Mesothelial cell of epicardium (in vitro differentiated cells): ENCODE measurements around the gene XRCC6. TPM values are rescaled to one million over a fixed set of nuclear protein-coding genes. Genes with fewer than 3 reads are reported as not detected.
"Not testable (repeated sequence)": the region's sequence is repeated elsewhere in the genome, so short reads cannot be mapped to it uniquely, and the experiment has no call there.

Source experiments
- DNase-seq, 2 experiments: peaks; one replicate each; pipeline ENCODE4 v3.0.0; 2021; ENCODE audit warnings: low spot score in 2 of 2; ENCODE audit not compliant: unreplicated experiment in 2 of 2
- H3K27ac Mint-ChIP-seq: 2 replicates; pipeline ENCODE4 v1.8.0; 2021; ENCODE audit warnings: mixed read lengths
- H3K27me3 Mint-ChIP-seq: 2 replicates; pipeline ENCODE4 v1.8.0; 2021; ENCODE audit warnings: low read depth, mixed read lengths
- H3K36me3 Mint-ChIP-seq: 2 replicates; pipeline ENCODE4 v1.8.0; 2021; ENCODE audit warnings: mixed read lengths
- H3K4me1 Mint-ChIP-seq: 2 replicates; pipeline ENCODE4 v1.8.0; 2021; ENCODE audit warnings: mixed read lengths
- H3K4me3 Mint-ChIP-seq: 2 replicates; pipeline ENCODE4 v1.8.0; 2021; ENCODE audit warnings: mild to moderate bottlenecking, moderate library complexity, mixed read lengths
- H3K9me3 Mint-ChIP-seq: 2 replicates; pipeline ENCODE4 v1.8.0; 2021; ENCODE audit warnings: mixed read lengths
- total RNA-seq: library from RNA; stranded (reverse); gene quantifications from 3 replicates; pipeline ENCODE4 v1.2.1, GENCODE V29; 2021
- TF ChIP-seq, protein P1 (sequence below): fragments of 200-600 bp; sonication (generic); IDR thresholded peaks from one replicate; pipeline ENCODE4 v1.5.0; 2021; ENCODE audit warnings: antibody characterized with exemption; ENCODE audit not compliant: unreplicated experiment

XRCC6 gene
- total RNA-seq, 1 donor from 2014 or later = 221 TPM

DNA sequence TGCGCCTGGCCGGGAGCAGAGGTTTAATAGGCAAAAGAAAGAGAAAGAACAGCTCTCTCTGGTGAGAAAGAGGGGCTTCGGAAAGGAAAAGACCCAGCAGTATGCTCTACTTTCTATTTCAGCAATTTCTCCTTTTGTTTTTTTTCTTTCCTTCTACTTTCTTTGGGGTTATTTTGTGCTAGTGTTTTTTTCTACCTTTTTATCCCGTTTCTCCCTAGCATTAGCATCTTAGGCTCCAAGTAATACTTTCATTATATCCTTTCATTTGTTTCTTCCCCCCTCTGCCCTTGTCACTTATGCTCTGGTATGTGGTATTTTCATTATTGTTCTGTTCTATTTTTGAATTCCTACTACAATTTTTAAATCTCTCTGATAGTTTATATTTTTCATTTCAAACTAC lies 63.1 kb downstream of the XRCC6 start:
- H3K27me3 Mint-ChIP-seq = no peaks in the 10 kb centered on the region
- no peaks in the 10 kb centered on the region for H3K9me3 Mint-ChIP-seq
- no peak overlapping the region for H3K4me3 Mint-ChIP-seq
- H3K27ac Mint-ChIP-seq = no peak overlapping the region
- DNase-seq = no peak
- TF ChIP-seq, protein P1, sequence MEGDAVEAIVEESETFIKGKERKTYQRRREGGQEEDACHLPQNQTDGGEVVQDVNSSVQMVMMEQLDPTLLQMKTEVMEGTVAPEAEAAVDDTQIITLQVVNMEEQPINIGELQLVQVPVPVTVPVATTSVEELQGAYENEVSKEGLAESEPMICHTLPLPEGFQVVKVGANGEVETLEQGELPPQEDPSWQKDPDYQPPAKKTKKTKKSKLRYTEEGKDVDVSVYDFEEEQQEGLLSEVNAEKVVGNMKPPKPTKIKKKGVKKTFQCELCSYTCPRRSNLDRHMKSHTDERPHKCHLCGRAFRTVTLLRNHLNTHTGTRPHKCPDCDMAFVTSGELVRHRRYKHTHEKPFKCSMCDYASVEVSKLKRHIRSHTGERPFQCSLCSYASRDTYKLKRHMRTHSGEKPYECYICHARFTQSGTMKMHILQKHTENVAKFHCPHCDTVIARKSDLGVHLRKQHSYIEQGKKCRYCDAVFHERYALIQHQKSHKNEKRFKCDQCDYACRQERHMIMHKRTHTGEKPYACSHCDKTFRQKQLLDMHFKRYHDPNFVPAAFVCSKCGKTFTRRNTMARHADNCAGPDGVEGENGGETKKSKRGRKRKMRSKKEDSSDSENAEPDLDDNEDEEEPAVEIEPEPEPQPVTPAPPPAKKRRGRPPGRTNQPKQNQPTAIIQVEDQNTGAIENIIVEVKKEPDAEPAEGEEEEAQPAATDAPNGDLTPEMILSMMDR = no peak
- peaks cover 6% of the 10 kb centered on the region for H3K36me3 Mint-ChIP-seq
- H3K4me1 Mint-ChIP-seq = peaks cover 19% of the 10 kb centered on the region

DNA sequence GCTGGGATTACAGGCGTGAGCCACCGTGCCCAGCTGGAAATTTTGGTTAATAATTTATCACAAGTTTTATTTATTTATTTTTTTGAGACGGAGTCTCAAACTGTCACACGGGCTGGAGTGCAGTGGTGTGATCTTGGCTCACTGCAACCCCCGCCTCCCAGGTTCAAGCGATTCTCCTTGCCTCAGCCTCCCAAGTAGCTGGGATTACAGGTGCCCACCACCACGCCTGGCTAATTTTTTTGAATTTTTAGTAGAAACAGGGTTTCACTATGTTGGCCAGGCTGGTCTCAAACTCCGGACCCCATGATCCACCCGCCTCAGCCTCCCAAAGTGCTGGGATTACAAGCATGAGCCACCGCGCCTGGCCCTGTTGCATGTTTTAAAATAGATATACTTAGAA lies 65.8 kb downstream of the XRCC6 start:
- not testable (repeated sequence) for DNase-seq, H3K36me3 Mint-ChIP-seq, H3K4me3 Mint-ChIP-seq, H3K9me3 Mint-ChIP-seq, H3K27ac Mint-ChIP-seq, H3K27me3 Mint-ChIP-seq
- H3K4me1 Mint-ChIP-seq = peaks cover 21% of the 10 kb centered on the region

DNA sequence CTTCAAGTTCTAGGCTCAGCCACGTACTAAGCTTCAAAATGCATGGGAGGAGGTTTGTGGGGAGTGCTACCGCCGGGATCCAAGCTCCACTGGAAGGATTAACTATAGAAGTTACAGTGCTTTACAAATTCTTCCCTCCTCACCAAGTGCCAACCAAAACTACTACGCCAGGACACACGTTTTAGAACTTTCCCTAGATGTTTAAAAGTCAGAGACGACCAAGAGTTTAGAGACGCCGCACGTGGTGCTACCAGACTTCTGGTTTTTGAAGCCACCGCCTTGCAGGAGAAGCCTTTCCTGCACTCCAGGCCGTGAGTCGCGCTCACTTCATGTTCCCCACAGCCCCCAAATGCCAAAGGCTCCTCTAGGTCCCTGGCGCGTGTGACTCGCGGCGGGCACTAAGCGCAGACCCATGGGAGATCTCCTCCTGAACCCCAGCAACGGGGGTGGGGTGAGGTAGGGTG lies 66.8 kb downstream of the XRCC6 start:
- H3K27me3 Mint-ChIP-seq = no peaks in the 10 kb centered on the region
- H3K9me3 Mint-ChIP-seq = no peaks in the 10 kb centered on the region
- no peaks in the 10 kb centered on the region for H3K36me3 Mint-ChIP-seq
- peak overlapping the region; percentile 99 for H3K27ac Mint-ChIP-seq
- DNase-seq = no peak
- TF ChIP-seq, protein P1 = no peak
- H3K4me3 Mint-ChIP-seq = peak overlapping the region; percentile 94
- H3K4me1 Mint-ChIP-seq = peaks cover 18% of the 10 kb centered on the region

DNA sequence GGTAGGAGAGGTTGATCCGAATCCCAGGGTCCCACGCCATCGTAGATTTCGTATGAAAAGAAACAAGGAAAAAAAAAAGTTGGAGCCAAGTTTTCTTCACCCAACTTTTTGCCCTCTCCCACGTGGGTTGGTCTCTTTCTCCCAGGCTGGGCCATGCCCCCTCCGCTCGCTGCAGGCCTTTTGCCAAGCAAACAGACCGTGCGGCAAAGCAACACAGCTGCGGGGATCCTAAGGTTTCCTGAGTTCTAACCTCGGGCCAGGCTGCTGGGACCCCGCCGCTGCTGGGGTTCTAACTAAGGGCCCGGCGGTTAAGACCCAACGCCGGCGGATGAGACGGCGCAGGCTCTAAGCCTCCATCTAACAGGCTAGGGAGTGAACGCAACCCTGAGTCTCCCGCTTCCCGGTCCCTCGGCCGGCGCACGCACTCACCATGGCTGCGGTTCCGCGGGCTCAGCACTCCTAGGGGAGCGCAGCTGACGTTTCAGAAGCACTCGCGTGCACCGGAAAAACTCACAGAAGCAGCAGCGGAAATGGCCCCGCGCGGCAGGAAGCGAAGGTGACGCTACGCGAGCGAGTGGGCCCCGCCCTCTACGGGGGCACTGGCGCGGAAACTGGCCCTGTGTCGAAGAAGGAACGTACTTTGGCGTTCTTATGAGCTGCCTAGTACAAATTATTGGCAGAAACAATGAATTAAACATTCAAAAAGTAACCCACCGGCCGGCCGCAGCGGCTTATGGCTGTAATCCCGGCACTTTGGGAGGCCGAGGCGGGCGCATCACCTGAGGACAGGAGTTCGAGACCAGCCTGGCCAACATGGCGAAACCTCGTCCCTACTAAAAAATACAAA lies 67.5 kb downstream of the XRCC6 start, which contains the start of gene SNU13:
TSS of gene SNU13 (minus strand) at position 503 of the 847 bp plus-strand sequence. CDS start at position 432, 71 bp downstream.
- H3K27me3 Mint-ChIP-seq = no peaks in the 10 kb centered on the region
- TF ChIP-seq, protein P1 = no peak
- peak; percentile 75 to 89 for DNase-seq
- H3K9me3 Mint-ChIP-seq = no peaks in the 10 kb centered on the region
- H3K36me3 Mint-ChIP-seq = no peaks in the 10 kb centered on the region
- H3K4me3 Mint-ChIP-seq = peak within 1 kb of the TSS; percentile 94
- H3K4me1 Mint-ChIP-seq = peaks cover 18% of the 10 kb centered on the region
- peak within 1 kb of the TSS; percentile 99 for H3K27ac Mint-ChIP-seq

DNA sequence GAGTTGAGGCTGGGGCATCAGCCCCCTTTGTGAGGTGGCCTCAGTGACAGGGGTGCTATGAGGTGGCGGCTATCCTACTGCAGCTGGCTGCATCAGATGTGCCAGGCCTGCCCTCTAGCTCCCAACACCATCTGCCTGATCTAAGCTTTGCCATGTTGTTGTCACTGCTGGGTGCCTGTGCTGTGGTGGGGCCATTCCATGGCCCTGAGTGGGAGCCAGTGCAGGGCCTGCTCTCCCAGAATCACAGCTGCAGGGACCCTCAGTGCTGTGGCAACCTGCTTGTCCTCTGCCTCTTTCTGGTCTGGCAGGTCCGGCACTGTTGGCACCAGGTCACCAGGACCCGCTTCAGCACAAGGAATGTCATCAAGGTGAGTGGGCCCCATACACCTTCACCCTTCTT lies 69.4 kb downstream of the XRCC6 start:
- no peak for DNase-seq
- Mint-ChIP-seq H3K27me3 (no peaks in the 10 kb centered on the region), H3K4me1 (peaks cover 18% of the 10 kb centered on the region), H3K36me3 (no peaks in the 10 kb centered on the region), H3K9me3 (no peaks in the 10 kb centered on the region), H3K4me3 (peak overlapping the region; percentile 94), H3K27ac (peak overlapping the region; percentile 82)
- TF ChIP-seq, protein P1 = no peak

DNA sequence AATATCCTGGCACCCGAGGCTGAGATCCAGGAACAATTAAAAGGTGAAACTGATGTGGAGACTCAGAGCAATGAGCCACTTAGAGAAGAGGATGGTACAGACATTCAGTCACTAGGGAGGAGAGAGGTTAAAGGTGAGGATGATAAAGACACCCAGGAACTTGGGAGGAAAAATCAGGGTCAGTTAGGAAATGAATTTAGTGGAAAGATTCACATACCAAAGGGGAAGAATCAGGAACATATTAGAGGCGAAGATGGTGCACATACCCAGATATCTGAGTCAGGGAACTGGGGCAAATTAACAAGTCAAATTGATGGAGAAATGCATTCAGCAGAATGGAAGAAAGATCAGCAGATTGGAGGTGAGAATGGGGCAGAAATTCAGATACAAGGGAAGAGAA lies 74.1 kb downstream of the XRCC6 start:
- no peaks in the 10 kb centered on the region for H3K27me3 Mint-ChIP-seq
- peaks cover 13% of the 10 kb centered on the region for H3K4me1 Mint-ChIP-seq
- no peak overlapping the region for H3K27ac Mint-ChIP-seq
- TF ChIP-seq, protein P1 = no peak
- H3K36me3 Mint-ChIP-seq = no peaks in the 10 kb centered on the region
- DNase-seq = no peak
- H3K4me3 Mint-ChIP-seq = no peak overlapping the region
- no peaks in the 10 kb centered on the region for H3K9me3 Mint-ChIP-seq
